Measurements from ENCODE around the gene CNOT4.

The CNOT4 gene

DNA sequence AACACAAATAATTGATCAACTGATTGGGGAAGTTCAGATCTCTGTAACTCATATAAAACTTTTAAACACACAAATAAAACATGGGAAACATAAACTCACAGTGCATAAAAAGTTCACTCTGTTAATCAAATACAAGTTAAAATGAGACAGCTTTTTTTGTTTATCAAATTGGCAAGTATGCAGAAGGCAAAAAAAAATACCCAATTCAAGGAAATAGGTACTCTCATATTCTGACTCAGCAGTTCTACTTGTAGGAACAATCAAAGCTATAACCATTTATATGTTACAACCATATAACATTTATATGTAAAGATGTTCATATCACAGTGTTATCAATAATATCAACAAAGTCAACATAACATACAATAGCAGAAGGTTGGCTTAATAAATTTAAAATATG, 102.0 kb downstream of the CNOT4 start:
- no peak for TF ChIP-seq POLR2A (IDR thresholded peaks at IDR 0.05; ENCODE audit: extremely low read depth, insufficient read length)
- TF ChIP-seq MYC (IDR thresholded peaks at IDR 0.05; ENCODE audit: low read depth, low read length): no peak
- TF ChIP-seq, protein P1, sequence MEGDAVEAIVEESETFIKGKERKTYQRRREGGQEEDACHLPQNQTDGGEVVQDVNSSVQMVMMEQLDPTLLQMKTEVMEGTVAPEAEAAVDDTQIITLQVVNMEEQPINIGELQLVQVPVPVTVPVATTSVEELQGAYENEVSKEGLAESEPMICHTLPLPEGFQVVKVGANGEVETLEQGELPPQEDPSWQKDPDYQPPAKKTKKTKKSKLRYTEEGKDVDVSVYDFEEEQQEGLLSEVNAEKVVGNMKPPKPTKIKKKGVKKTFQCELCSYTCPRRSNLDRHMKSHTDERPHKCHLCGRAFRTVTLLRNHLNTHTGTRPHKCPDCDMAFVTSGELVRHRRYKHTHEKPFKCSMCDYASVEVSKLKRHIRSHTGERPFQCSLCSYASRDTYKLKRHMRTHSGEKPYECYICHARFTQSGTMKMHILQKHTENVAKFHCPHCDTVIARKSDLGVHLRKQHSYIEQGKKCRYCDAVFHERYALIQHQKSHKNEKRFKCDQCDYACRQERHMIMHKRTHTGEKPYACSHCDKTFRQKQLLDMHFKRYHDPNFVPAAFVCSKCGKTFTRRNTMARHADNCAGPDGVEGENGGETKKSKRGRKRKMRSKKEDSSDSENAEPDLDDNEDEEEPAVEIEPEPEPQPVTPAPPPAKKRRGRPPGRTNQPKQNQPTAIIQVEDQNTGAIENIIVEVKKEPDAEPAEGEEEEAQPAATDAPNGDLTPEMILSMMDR (IDR thresholded peaks at IDR 0.05; ENCODE audit: low read depth, low read length): no peak
- TF ChIP-seq, protein P2, sequence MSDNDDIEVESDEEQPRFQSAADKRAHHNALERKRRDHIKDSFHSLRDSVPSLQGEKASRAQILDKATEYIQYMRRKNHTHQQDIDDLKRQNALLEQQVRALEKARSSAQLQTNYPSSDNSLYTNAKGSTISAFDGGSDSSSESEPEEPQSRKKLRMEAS (IDR thresholded peaks at IDR 0.05; ENCODE audit: low read depth, low read length): no peak
- no peak overlapping the region for H3K4me3 ChIP-seq (ENCODE audit: low read depth, low read length)
- DNase-seq (ENCODE audit: low read depth): no peak

DNA sequence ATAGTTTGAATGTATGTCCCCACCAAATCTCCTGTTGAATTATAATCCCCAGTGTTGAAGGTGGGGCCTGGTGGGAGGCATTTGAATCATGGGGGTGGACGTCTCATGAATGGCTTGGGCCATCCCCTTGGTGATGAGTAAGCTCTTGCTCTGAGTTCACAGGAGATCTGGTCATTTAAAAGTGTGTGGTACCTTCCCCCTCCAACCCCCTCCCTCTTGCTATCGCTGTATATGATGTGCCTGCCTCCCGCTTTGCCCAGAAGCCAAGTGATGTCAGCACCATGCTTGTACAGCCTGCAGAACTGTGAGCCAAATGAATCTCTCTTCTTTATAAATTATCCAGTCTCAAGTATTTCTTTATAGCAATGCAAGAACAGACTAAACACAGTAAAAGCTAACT, 103.0 kb downstream of the CNOT4 start:
- no peak for DNase-seq (ENCODE audit: low read depth)
- TF ChIP-seq MYC (IDR thresholded peaks at IDR 0.05; ENCODE audit: low read depth, low read length) (no peak), POLR2A (IDR thresholded peaks at IDR 0.05; ENCODE audit: extremely low read depth, insufficient read length) (no peak)
- TF ChIP-seq, protein P2 (IDR thresholded peaks at IDR 0.05; ENCODE audit: low read depth, low read length): no peak
- TF ChIP-seq, protein P1 (IDR thresholded peaks at IDR 0.05; ENCODE audit: low read depth, low read length): no peak
- H3K4me3 ChIP-seq (ENCODE audit: low read depth, low read length): no peak overlapping the region

DNA sequence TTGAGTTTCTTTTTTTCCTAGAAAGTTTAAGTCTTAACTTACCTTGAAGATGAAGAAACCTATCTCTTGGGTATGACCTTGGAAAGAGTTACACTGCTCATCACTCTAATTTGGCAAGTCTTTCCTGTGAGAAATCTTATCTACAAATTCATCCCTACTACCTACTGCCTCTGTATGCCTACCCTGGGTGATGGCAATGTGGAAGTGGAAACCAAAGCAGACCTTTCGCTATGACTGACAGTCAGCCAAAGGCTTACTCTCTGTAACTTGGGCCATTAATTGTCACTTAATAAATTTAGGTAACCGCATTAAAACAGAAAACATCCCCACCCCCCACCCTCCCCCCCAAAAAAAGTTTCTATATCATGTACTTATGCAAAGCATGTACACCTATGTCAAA, 103.9 kb downstream of the CNOT4 start:
- no peak for DNase-seq (ENCODE audit: low read depth)
- no peak overlapping the region for H3K4me3 ChIP-seq (ENCODE audit: low read depth, low read length)
- TF ChIP-seq, protein P1 (IDR thresholded peaks at IDR 0.05; ENCODE audit: low read depth, low read length): no peak

DNA sequence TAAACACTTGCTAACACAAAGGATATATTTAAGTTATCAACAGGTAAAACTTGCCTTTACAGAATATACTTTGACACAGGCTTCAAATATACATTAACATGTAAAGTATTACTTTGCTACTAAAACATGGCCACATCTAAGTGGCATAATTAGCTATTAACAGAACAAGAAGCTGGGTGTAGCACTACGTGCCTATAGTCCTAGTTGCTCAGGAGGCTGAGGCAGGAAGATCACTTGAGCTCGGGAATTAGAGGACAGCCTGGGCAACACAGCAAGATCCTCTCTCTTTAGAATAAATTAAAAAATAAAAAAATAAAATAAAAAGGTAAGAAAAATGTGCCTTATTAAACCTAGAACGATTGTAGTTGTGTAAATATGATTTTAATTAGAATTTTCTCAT, 106.6 kb downstream of the CNOT4 start:
- TF ChIP-seq, protein P2 (IDR thresholded peaks at IDR 0.05; ENCODE audit: low read depth, low read length): no peak
- no peak for TF ChIP-seq MYC (IDR thresholded peaks at IDR 0.05; ENCODE audit: low read depth, low read length)
- TF ChIP-seq, protein P1 (IDR thresholded peaks at IDR 0.05; ENCODE audit: low read depth, low read length): no peak
- no peak for TF ChIP-seq POLR2A (IDR thresholded peaks at IDR 0.05; ENCODE audit: extremely low read depth, insufficient read length)
- H3K4me3 ChIP-seq (ENCODE audit: low read depth, low read length): no peak overlapping the region
- DNase-seq (ENCODE audit: low read depth): no peak

GRCh38 chr7:135397689-135398088, 112.2 kb downstream of the CNOT4 start:
- TF ChIP-seq, protein P2 (IDR thresholded peaks at IDR 0.05; ENCODE audit: low read depth, low read length): no peak
- no peak for DNase-seq (ENCODE audit: low read depth)

GRCh38 chr7:135392701-135393100, 117.2 kb downstream of the CNOT4 start:
- DNase-seq (ENCODE audit: low read depth): no peak
- H3K4me3 ChIP-seq (ENCODE audit: low read depth, low read length): no peak overlapping the region
- TF ChIP-seq MYC (IDR thresholded peaks at IDR 0.05; ENCODE audit: low read depth, low read length): no peak
- TF ChIP-seq, protein P1 (IDR thresholded peaks at IDR 0.05; ENCODE audit: low read depth, low read length): no peak
- TF ChIP-seq POLR2A (IDR thresholded peaks at IDR 0.05; ENCODE audit: extremely low read depth, insufficient read length): no peak
- TF ChIP-seq, protein P2 (IDR thresholded peaks at IDR 0.05; ENCODE audit: low read depth, low read length): no peak

More at GRCh38 chr7:135397689-135398088, 112.2 kb downstream of the CNOT4 start:
- no peak overlapping the region for H3K4me3 ChIP-seq (ENCODE audit: low read depth, low read length)
